HEK293T (cell line): ENCODE data around the gene POLR3E.

Experiments
- ARNT ChIP-seq: fragments of 450-650 bp; IDR thresholded peaks from 2 replicates; pipeline ENCODE4 v1.6.1; 2017; ENCODE audit warnings: mild to moderate bottlenecking
- CTBP1 ChIP-seq: fragments of 450-650 bp; IDR thresholded peaks from 2 replicates; pipeline ENCODE4 v1.6.1; 2016; ENCODE audit warnings: borderline replicate concordance
- ELF4 ChIP-seq: fragments of 450-650 bp; IDR thresholded peaks from 2 replicates; pipeline ENCODE4 v1.6.1; 2017; ENCODE audit warnings: antibody characterized with exemption
- FOXK2 ChIP-seq: fragments of 450-650 bp; IDR thresholded peaks from 2 replicates; pipeline ENCODE4 v1.6.1; 2016; ENCODE audit warnings: mild to moderate bottlenecking
- FOXM1 ChIP-seq: fragments of 450-650 bp; IDR thresholded peaks from 2 replicates; pipeline ENCODE4 v1.6.1; 2017; ENCODE audit warnings: mild to moderate bottlenecking, borderline replicate concordance
- NFRKB ChIP-seq: fragments of 450-650 bp; IDR thresholded peaks from 2 replicates; pipeline ENCODE4 v1.6.1; 2016; ENCODE audit warnings: mild to moderate bottlenecking, moderate library complexity
- SP1 ChIP-seq: fragments of 450-650 bp; IDR thresholded peaks from 2 replicates; pipeline ENCODE4 v1.6.1; 2017
- TARDBP ChIP-seq: fragments of 450-650 bp; IDR thresholded peaks from 2 replicates; pipeline ENCODE4 v1.6.1; 2016
- ZNF384 ChIP-seq: fragments of 450-650 bp; IDR thresholded peaks from 2 replicates; pipeline ENCODE4 v1.6.1; 2016

- TF ChIP-seq SP1 (no peak), FOXM1 (no peak), NFRKB (no peak), FOXK2 (no peak), ZNF384 (no peak), ELF4 (no peak), TARDBP (no peak), CTBP1 (no peak), ARNT (no peak)
These were observed 56.8 kb downstream of the POLR3E start for GRCh38 chr16:22353933-22354541.
